Trophoblast cell (in vitro differentiated cells and primary cell): ENCODE data around the gene AFAP1L2.

ENCODE experiments used
- DNase-seq, 2 donors: peaks; one replicate each; pipeline ENCODE4 v3.0.0-alpha.2; 2016
- H2AFZ ChIP-seq: 2 replicates; pipeline ENCODE4 v1.6.1; 2013; ENCODE audit warnings: low read length, moderate library complexity, mild to moderate bottlenecking; ENCODE audit not compliant: insufficient read depth, poor library complexity
- H2AK5ac ChIP-seq: 2 replicates; pipeline ENCODE4 v1.6.1; 2013; ENCODE audit warnings: mild to moderate bottlenecking, low read length
- H2BK120ac ChIP-seq: 2 replicates; pipeline ENCODE4 v1.6.1; 2013; ENCODE audit warnings: low read length, mild to moderate bottlenecking, moderate library complexity; ENCODE audit not compliant: insufficient read depth, poor library complexity
- H2BK12ac ChIP-seq: 2 replicates; pipeline ENCODE4 v1.6.1; 2013; ENCODE audit warnings: mild to moderate bottlenecking, low read length, moderate library complexity
- H2BK5ac ChIP-seq: 2 replicates; pipeline ENCODE4 v1.6.1; 2013; ENCODE audit warnings: low read length, low read depth, moderate library complexity, mild to moderate bottlenecking; ENCODE audit not compliant: poor library complexity
- H3K14ac ChIP-seq: 2 replicates; pipeline ENCODE4 v1.6.1; 2013; ENCODE audit warnings: mild to moderate bottlenecking, low read length
- H3K18ac ChIP-seq: 2 replicates; pipeline ENCODE4 v1.6.1; 2013; ENCODE audit warnings: mild to moderate bottlenecking, low read length
- H3K23ac ChIP-seq: 2 replicates; pipeline ENCODE4 v1.6.1; 2013; ENCODE audit warnings: low read length
- H3K27ac ChIP-seq: 2 replicates; pipeline ENCODE4 v1.5.1; 2013; ENCODE audit warnings: low read depth, mild to moderate bottlenecking, inconsistent platforms, low read length, moderate library complexity
- H3K27me3 ChIP-seq: 2 replicates; pipeline ENCODE4 v1.6.1; 2013; ENCODE audit warnings: inconsistent platforms, mild to moderate bottlenecking, low read length, moderate library complexity; ENCODE audit not compliant: insufficient read depth
- H3K36me3 ChIP-seq, 2 experiments: 1 replicate in 1 of 2; 2 replicates in 1 of 2; pipeline ENCODE4 v1.6.1; 2013; ENCODE audit warnings: low read length in 2 of 2, mild to moderate bottlenecking in 2 of 2, moderate library complexity in 1 of 2; ENCODE audit not compliant: insufficient read depth in 2 of 2, control insufficient read depth in 1 of 2
- H3K4ac ChIP-seq: 2 replicates; pipeline ENCODE4 v1.6.1; 2013; ENCODE audit warnings: low read depth, mild to moderate bottlenecking, low read length, moderate library complexity
- H3K4me1 ChIP-seq, 2 experiments: 1 replicate in 1 of 2; 2 replicates in 1 of 2; pipeline ENCODE4 v1.6.1; 2013; ENCODE audit warnings: low read length in 2 of 2, mild to moderate bottlenecking in 2 of 2, moderate library complexity in 1 of 2; ENCODE audit not compliant: insufficient read depth in 2 of 2, control insufficient read depth in 1 of 2
- H3K4me2 ChIP-seq: 2 replicates; pipeline ENCODE4 v1.6.1; 2013; ENCODE audit warnings: inconsistent platforms, mild to moderate bottlenecking, low read length, moderate library complexity
- H3K4me3 ChIP-seq: 2 replicates; pipeline ENCODE4 v1.5.1; 2013; ENCODE audit warnings: mild to moderate bottlenecking, low read depth, low read length, inconsistent platforms
- H3K79me1 ChIP-seq: one replicate; pipeline ENCODE4 v1.6.1; 2013; ENCODE audit warnings: low read length
- H3K79me2 ChIP-seq: 2 replicates; pipeline ENCODE4 v1.6.1; 2013; ENCODE audit warnings: low read length, mild to moderate bottlenecking; ENCODE audit not compliant: control insufficient read depth, insufficient read depth, poor library complexity
- H3K9ac ChIP-seq: 2 replicates; pipeline ENCODE4 v1.6.1; 2013; ENCODE audit warnings: mild to moderate bottlenecking, low read length
- H3K9me3 ChIP-seq: 2 replicates; pipeline ENCODE4 v1.6.1; 2013; ENCODE audit warnings: low read depth, mild to moderate bottlenecking, control low read depth, inconsistent platforms, low read length; ENCODE audit not compliant: insufficient read depth
- H4K12ac ChIP-seq: 2 replicates; pipeline ENCODE4 v1.6.1; 2013; ENCODE audit warnings: low read depth, mild to moderate bottlenecking, low read length, moderate library complexity
- H4K8ac ChIP-seq: 2 replicates; pipeline ENCODE4 v1.6.1; 2013; ENCODE audit warnings: low read depth, mild to moderate bottlenecking, low read length, moderate library complexity
- H4K91ac ChIP-seq: one replicate; pipeline ENCODE4 v1.6.1; 2013; ENCODE audit warnings: low read depth, mild to moderate bottlenecking, low read length, moderate library complexity
- WGBS: extraction: QIAGEN DNeasy Blood & Tissue Kit; methylation state at CpG from one replicate; pipeline ENCODE4 v1.1.7; 2013; ENCODE audit warnings: missing lambda C conversion rate; ENCODE audit not compliant: insufficient read length, insufficient coverage; ENCODE audit errors: extremely low coverage; 5-methylcytosine and 5-hydroxymethylcytosine counted together

Gene AFAP1L2

GRCh38 chr10:114372179-114372578, 32.1 kb downstream of the AFAP1L2 start:
- H3K4me2 ChIP-seq, result no peak overlapping the region
- no peak overlapping the region for H4K12ac ChIP-seq
- no peak overlapping the region for H3K9ac ChIP-seq
- H3K9me3 ChIP-seq, result no peaks in the 10 kb centered on the region
- H3K23ac ChIP-seq, result no peak overlapping the region
- peak overlapping the region; percentile 41 for H2BK12ac ChIP-seq
- H4K8ac ChIP-seq, result peak overlapping the region; percentile 34
- H3K79me2 ChIP-seq, result peaks cover 12% of the 10 kb centered on the region
- H2BK120ac ChIP-seq, result peak overlapping the region; percentile 31
- no peak overlapping the region for H2AFZ ChIP-seq
- peak overlapping the region; percentile 9 for H4K91ac ChIP-seq
- H3K4ac ChIP-seq, result peak overlapping the region; percentile 39
- H3K4me3 ChIP-seq, result no peak overlapping the region
- H3K36me3 ChIP-seq, result peaks cover 0 to 4% of the 10 kb centered on the region in 2 experiments
- peaks cover 14% of the 10 kb centered on the region for H3K79me1 ChIP-seq
- no CpG with 5 or more reads among the region's 3 CpGs for WGBS
- no peak overlapping the region for H3K27ac ChIP-seq
- H3K4me1 ChIP-seq, result peaks cover 43 to 46% of the 10 kb centered on the region in 2 experiments
- no peak overlapping the region for H2BK5ac ChIP-seq
- DNase-seq, result no peak
- H2AK5ac ChIP-seq, result no peak overlapping the region
- no peak overlapping the region for H3K14ac ChIP-seq
- no peaks in the 10 kb centered on the region for H3K27me3 ChIP-seq
- no peak overlapping the region for H3K18ac ChIP-seq

- Histone ChIP-seq H3K27ac (peak overlapping the region; percentile 28), H2AFZ (no peak overlapping the region), H2BK120ac (peak overlapping the region; percentile 74), H2AK5ac (peak overlapping the region; percentile 87), H3K79me2 (peaks cover 14% of the 10 kb centered on the region), H3K79me1 (peaks cover 22% of the 10 kb centered on the region), H3K9me3 (no peaks in the 10 kb centered on the region), H3K23ac (no peak overlapping the region), H2BK12ac (peak overlapping the region; percentile 92), H3K27me3 (no peaks in the 10 kb centered on the region), H3K36me3 (peaks cover 0 to 5% of the 10 kb centered on the region in 2 experiments), H4K91ac (peak overlapping the region; percentile 54), H3K4me2 (no peak overlapping the region), H3K9ac (no peak overlapping the region), H2BK5ac (peak overlapping the region; percentile 27), H3K14ac (peak overlapping the region; percentile 27), H3K4me3 (no peak overlapping the region), H3K4ac (peak overlapping the region; percentile 42), H4K12ac (no peak overlapping the region), H3K4me1 (peaks cover 49 to 51% of the 10 kb centered on the region in 2 experiments), H4K8ac (peak overlapping the region; percentile 58), H3K18ac (peak overlapping the region; percentile 48)
- WGBS, result no CpG with 5 or more reads among the region's 5 CpGs
- DNase-seq, result no peak
Observed at GRCh38 chr10:114370966-114371365, 33.3 kb downstream of the AFAP1L2 start.

- Histone ChIP-seq H3K27ac (peak overlapping the region; percentile 31), H2BK5ac (no peak overlapping the region), H3K36me3 (peaks cover 0 to 5% of the 10 kb centered on the region in 2 experiments), H2AFZ (no peak overlapping the region), H3K4me2 (no peak overlapping the region), H3K9ac (no peak overlapping the region), H3K79me1 (peaks cover 22% of the 10 kb centered on the region), H3K79me2 (peaks cover 14% of the 10 kb centered on the region), H2BK12ac (peak overlapping the region; percentile 11), H3K9me3 (no peaks in the 10 kb centered on the region), H4K8ac (no peak overlapping the region), H3K18ac (no peak overlapping the region), H3K4me3 (no peak overlapping the region), H4K91ac (no peak overlapping the region), H3K4me1 (peaks cover 49 to 51% of the 10 kb centered on the region in 2 experiments), H3K23ac (no peak overlapping the region), H3K4ac (peak overlapping the region; percentile 53), H4K12ac (no peak overlapping the region), H3K14ac (no peak overlapping the region), H3K27me3 (no peaks in the 10 kb centered on the region), H2BK120ac (peak overlapping the region; percentile 45), H2AK5ac (no peak overlapping the region)
- no peak for DNase-seq
- WGBS, result no CpG with 5 or more reads among the region's 2 CpGs
Observed at GRCh38 chr10:114370199-114370598, 34.1 kb downstream of the AFAP1L2 start.

DNA sequence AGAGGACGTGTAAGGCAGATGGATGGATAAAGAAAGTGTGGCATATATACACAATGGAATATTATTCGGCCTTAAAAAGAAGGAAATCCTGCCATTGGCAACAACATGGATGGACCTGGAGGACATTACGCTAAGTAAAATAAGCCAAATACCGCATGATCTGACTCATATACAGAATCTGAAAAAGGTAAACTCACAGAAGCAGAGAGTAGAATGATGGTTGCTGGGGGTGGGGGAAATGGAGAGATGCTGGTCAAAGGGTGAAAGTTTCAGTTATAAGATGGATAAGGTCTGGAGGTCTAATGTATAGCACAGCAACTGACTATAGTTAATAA, 36.3 kb downstream of the AFAP1L2 start:
- Histone ChIP-seq H3K4me3 (no peak overlapping the region), H2BK5ac (peak overlapping the region; percentile 42), H3K14ac (no peak overlapping the region), H3K9me3 (no peaks in the 10 kb centered on the region), H4K12ac (no peak overlapping the region), H3K4me1 (peaks cover 38 to 40% of the 10 kb centered on the region in 2 experiments), H2BK120ac (peak overlapping the region; percentile 84), H3K18ac (no peak overlapping the region), H3K4ac (no peak overlapping the region), H3K79me2 (peaks cover 15% of the 10 kb centered on the region), H3K27ac (peak overlapping the region; percentile 98), H2AK5ac (no peak overlapping the region), H4K8ac (no peak overlapping the region), H3K79me1 (peaks cover 37% of the 10 kb centered on the region), H4K91ac (no peak overlapping the region), H3K36me3 (peaks cover 3 to 9% of the 10 kb centered on the region in 2 experiments), H3K4me2 (peak overlapping the region; percentile 47), H3K23ac (no peak overlapping the region), H2AFZ (no peak overlapping the region), H3K9ac (no peak overlapping the region), H3K27me3 (no peaks in the 10 kb centered on the region), H2BK12ac (peak overlapping the region; percentile 15)
- peak in 1 of 2 donors; percentile 91 for DNase-seq
- no CpG with 5 or more reads among the region's 4 CpGs for WGBS
